AML-193 (cell line): ENCODE results near the gene RPS6KC1.
"Not testable (repeated sequence)": the region's sequence is repeated elsewhere in the genome, so short reads cannot be mapped to it uniquely, and the experiment has no call there.

ENCODE experiments used
- DNase-seq, 2 experiments: peaks; one replicate each; lab custom pipeline; 2025; lab: John Stamatoyannopoulos, UW

RPS6KC1 gene

DNA sequence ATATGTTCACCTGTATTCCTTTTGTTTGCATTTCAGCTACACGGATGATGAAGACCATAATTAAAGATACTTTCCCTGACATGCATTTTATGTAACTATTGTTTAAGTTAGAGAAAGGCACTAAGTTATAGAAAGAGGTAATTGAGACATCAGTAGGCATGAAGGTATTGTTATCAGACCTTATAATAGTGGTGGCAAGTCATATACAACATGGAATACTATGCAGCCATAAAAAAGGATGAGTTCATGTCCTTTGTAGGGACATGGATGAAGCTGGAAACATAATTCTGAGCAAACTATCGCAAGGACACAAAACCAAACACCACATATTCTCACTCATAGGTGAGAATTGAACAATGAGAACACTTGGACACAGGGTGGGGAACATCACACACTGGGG lies 109.4 kb downstream of the RPS6KC1 start:
- not testable (repeated sequence) for DNase-seq

DNA sequence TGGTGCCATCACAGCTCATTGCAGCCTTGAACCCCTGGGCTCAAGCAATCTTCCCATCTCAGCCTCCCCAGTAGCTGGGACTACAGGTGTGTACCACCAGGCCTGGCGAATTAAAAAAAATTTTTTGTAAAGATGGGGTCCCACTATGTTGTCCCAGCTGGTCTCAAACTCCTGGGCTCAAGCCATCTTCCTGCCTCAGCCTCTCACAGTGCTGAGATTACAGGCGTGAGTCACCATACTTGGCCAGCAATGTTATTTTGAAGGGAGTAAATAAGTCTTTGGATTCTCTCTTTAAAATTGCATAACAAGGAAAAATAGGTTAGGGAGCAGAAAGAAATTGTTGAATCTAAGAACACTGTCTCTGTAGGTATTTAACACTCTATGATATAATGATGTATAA lies 111.3 kb downstream of the RPS6KC1 start:
- no peak for DNase-seq

DNA sequence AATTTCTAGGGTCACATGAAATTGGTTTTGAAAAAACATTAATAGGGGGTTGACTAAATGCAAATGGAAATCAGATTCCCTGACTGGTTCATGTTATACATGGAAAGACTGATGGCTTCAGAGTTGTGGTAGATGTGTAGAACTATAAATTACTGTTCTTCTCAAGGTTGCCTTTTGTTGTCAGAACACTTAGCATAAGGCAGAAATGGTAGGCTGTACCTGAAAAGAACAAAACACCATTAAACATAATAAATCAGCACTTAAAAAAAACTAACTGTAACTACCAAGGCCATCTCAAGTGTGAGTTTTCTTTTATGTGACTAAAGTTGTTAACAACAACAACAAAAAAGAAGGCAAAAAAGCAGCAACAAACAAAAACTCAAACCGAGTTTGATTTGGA lies 111.8 kb downstream of the RPS6KC1 start:
- DNase-seq = no peak

DNA sequence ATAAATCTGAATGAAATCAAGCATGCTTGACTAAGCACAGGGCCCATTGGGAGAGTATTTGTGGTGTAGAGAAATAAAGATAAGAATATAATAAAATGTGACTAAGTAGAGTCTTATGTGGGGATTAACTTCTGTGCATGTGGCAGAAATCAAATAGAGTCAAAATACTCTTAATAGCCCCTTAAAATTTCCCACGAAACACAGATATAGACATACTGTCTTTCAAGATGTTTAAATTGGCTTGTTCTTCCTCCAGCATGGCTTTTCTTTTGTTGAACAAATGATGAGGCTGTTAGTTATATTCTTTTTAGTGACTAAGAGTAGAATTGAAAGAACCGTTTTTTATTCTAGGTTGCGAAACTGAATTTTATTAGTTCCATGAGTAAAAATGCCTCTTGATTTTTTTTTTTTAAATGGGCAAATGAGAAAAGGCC lies 112.3 kb downstream of the RPS6KC1 start:
- DNase-seq = no peak

DNA sequence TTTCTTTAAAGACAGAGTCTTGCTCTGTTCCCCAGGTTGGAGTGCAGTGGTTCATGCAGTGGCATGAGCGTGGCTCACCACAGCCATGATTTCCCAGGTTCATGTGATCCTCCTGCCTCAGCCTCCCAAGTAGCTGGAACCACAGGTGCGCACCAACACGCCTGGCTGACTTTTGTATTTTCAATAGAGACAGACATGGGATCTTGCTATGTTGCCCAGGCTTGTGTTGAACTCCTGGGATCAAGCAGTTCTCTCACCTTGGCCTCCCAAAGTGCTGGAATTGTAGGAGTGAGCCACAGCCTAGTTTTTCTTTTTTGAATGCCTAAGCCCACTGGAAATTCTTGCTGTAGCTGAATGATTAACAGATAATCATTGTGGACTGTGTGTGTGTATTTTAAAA lies 113.5 kb downstream of the RPS6KC1 start:
- no peak for DNase-seq

DNA sequence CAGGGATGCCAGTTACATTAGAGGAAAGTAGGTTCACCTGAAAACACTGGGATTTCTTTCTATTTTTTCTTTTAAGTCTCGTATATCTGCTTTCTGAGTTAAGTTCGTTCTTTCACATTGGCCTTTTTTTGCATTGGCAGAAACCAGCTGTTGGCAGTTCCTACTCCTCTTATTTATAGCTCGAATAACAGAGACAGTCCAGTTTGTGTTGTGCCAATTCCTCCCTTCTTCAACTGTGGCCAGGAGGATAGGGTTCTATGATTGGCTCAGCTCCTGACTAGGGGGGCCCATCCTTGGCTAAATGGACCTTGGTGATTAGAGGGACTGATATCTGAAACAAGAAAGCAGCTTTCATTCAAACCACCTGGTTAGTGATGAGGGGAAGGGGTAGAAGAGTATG lies 115.8 kb downstream of the RPS6KC1 start:
- no peak for DNase-seq

DNA sequence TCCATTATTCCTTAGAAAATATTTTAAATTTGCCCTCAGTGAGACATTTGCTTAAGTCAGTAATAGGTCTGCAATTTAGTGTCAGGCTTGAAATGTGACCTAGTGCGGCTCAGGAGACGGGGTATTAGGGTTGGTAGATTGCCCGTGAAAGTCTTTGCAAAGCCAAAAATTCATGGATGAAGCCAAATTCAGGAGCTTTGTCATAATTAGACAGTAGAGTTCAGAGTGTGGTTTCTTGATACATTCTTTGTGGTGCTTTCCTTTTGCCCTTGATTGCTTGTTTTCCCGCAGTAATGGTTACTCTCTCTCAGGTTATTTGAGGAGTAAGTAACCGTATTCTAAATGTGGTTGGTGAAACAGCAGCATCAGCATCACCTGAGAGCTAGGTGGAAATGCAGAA lies 120.7 kb downstream of the RPS6KC1 start:
- DNase-seq = no peak

DNA sequence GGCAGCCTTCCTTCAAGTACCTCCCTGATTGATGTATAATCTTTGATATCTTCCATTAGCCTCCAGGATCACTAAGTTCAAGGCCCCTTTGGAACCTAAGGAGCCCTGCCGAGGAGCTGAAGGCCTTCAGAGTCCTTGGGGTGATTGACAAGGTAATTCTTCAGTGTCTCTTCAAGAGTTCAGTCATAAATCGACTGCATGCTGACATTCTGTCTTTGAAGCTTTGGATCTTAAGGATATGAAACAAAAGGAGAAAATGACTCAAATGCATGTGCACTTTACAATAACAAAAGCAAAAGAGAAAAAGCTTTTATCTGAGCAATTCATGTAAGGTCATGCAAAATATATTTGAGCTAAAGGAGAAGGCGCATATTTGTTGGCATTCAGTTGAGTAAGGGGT lies 125.3 kb downstream of the RPS6KC1 start:
- no peak for DNase-seq

DNA sequence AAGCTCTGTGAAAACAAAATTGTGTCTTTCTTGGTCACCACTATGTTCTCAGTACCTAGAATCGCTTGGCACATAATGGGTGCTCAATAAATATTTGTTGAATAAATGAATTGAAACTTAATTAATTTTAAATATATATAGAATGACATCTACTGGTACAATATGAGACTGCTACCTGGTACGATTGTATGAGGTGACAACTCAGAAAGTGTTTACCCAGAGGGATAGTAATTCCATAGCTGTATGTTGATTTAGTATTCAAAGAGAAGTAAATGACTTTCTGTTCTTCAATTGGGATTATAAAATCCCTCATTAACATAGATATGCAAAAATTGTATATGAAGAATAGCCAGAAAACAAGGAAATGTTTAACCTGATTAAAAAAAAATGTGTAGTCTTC lies 128.7 kb downstream of the RPS6KC1 start:
- DNase-seq = no peak

DNA sequence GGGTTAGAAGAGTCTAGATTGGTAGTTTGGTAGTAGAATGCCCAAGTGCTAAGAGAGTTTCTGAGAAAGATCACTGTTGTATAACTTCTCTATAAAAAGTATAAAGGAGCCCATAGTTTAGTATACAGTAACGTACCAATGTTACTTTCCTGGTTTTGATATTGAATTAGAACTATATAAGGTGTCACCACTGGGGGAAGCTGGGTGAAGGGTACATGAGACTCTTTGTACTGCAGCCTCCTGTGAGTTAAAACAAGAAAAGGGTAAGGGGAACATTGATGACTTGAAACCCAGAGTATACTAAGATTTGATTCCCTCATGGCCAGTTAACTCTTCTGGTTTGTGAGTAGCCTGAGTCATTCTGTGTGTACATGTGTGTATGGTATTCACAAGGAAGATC lies 129.8 kb downstream of the RPS6KC1 start:
- DNase-seq = no peak

DNA sequence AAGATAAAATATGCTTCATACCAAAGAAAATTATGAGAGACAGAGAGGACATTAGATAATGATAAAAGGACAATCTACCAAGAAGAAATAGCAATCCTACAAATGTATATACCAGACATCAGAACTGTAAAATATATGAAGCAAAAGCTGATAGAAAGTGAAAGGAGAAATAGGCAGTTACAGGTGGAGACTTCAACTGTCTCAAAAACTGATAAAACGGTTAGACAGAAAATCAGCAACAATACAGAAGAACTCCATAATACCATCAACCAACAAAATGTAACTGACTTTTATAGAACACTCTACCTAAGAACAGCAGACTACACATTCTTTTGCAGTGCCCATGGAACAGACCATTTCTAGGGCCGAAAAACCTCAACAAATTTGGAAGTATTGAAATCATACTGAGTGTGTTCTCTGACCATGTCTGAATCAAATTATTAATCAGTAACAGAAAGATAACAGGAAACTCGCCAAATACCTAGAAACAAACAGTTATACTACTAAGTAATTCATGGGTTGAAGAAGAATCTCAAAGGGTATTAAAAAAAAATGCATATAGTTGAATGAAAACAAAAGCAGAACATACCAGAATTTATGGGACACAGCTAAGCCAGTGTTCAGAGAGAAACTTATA lies 132.1 kb downstream of the RPS6KC1 start:
- no peak for DNase-seq

DNA sequence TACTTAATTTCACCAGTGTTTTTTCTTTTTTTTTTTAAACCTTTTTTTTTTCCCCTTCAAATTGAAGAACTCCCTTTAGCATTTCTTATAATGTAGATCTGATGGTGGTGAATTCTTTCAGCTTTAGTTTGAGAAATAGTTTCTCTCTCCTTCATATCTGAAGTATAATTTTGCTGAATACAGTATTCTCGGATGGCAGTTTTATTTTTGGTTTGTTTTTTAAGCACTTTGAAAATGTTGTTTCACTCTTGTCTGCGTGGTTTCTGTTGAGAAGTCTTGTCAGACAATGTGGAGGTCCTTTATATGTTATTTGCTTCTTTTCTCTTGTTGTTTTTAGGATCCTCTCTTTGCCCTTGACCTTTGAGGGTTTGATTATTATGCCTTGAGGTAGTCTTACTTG lies 135.1 kb downstream of the RPS6KC1 start:
- no peak for DNase-seq

DNA sequence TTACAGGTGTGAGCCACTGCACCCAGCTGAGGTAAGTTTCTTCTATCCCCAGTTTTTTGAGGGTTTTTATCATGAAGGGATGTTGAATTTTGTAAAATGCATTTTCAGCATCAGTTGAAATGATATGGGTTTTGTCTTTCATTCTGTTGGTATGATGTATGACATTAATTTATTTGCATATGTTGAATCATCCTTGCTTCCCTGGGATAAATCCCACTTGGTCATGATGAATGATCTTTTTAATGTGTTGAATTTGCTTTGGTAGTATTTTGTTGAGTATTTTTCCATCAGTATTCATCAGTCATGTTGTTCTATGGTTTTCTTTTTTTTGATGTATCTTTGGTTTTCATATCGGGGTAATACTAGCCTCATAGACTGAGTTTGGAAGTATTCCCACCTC lies 141.0 kb downstream of the RPS6KC1 start:
- DNase-seq = no peak

DNA sequence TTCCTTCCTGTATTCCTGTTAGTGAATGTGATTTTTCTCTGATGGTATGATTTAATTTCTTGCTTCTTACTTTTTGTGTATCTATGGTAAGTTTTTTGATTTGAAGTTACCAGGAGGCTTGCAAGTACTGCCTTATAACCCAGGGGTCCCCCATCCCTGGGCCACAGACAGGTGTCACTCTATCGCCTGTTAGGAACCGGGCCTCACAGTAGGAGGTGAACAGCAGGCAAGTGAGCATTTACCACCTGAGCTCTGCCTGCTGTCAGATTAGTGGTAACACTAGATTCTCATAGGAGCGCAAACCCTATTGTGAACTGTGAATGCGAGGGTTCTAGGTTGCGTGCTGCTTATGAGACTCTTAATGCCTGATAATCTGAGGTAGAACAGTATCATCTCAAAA lies 143.3 kb downstream of the RPS6KC1 start:
- no peak for DNase-seq

DNA sequence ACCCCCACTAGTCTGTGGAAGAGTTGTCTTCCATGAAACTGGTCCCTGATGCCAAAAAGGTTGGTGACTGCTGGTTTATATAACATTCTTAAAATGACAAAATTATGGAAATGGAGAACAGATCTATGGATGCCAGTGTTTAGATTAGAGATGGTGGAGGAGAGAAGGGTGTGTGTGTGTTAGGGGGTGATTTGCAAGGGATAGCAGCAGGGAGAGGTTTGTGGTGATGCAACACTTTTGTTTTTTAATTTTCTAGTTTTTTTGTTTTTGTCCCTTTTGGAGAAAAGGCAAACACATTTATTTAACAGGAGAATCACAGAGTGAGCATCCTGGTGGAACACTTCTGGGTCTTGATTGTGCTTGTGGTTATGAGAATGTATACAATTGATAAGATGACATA lies 143.8 kb downstream of the RPS6KC1 start:
- DNase-seq = no peak

DNA sequence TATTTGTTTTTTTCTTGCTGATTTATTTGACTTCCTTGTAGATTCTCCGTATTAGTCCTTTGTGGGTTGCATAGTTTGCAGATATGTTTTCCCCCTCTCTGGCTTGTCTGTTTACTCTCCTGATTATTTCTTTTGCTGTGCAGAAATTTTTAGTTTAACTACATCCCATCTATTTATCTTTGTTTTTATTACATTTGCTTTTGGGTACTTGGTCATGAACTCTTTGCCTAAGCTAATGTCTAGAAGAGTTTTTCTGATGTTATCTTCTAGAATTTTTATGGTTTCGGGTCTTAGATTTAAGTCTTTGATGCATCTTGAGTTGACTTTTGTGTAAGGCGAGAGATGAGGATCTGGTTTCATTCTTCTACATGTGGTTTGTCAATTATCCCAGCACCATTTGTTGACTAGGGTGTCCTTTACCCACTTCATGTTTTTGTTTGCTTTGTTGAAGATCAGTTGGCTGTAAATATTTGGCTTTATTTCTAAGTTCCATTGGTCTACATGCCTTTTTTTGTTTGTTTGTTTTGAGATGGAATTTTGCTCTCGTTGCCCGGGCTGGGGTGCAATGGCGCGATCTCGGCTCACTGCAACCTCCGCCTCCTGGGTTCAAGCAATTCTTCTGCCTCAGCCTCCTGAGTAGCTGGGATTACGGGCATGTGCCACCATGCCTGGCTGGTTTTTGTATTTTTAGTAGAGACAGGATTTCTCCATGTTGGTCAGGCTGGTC lies 145.4 kb downstream of the RPS6KC1 start:
- not testable (repeated sequence) for DNase-seq

DNA sequence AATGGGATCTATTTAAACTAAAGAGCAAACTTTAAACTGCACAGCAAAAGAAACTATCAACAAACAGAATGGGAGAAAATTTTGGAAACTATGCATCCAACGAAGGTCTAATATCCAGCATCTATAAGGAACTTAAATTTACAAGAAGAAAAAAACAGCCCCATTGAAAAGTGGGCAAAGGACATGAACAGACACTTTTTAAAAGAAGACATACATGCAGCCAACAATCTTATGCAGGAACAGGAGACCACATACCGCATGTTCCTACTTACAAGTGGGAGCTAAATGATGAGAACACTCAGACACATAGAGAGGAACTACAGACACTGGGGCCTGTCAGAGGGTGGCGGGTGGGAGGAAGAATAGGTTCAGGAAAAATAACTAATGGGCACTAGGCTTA lies 149.6 kb downstream of the RPS6KC1 start:
- no peak for DNase-seq

DNA sequence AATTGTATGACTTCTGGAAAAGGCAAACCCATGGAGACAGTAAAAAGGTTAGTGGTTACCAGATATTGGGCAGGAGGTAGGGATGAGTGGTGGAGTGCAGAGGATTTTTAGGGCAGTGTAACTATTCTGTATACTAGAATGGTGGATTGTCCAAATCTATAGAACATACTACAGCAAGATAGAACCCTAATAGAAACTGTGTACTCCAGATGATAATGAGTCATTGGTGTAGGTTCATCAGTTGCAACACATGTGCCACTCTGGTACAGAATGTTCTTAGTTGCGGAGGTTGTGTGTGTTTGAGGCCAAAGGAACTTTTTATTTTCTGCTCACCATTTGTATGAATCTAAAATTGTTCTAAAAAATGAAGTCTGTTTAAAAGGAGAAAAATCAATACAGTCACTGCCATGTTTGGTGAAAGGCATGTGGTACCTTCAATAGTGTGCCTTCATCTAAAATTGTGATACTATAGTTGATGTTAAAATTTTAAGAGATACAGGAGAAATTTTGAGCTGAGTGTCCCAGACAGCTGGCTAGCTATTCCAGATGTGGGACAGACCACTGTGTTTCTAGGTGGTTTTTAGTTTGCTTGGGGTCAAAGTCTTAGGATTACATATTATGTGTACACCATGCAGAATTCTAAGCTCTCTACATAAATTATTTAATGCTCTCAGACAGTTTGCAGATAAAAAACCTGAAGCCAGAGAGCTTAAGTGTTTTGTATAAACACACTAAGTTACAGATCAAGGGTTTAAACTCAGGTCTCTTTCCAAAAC lies 150.5 kb downstream of the RPS6KC1 start:
- no peak for DNase-seq

DNA sequence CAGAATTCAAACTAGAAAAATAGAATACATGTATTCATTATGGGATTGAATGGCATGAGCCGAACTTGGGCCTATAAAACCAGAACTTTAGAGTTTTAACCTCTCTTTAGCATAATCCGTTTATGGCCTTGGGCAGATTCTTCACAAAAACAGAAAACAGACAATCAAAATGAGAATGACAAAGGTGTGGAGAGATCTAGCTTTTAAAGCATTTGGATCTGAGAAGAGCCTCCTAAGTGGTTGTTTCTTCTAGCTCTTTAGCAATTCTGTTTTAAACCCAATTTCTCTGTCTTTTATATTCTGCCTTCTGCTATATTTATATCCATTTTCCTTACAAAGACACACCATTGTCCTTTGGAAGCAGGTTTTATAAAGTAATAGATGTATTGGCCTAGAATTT lies 160.2 kb downstream of the RPS6KC1 start:
- no peak for DNase-seq

DNA sequence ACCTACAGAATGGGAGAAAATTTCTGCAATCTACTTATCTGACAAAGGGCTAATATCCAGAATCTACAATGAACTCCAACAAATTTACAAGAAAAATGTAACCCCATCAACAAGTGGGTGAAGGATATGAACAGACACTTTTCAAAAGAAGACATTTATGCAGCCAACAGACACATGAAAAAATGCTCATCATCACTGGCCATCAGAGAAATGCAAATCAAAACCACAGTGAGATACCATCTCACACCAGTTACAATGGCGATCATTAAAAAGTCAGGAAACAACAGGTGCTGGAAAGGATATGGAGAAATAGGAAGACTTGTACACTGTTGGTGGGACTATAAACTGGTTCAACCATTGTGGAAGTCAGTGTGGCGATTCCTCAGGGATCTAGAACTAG lies 168.0 kb downstream of the RPS6KC1 start:
- not testable (repeated sequence) for DNase-seq

DNA sequence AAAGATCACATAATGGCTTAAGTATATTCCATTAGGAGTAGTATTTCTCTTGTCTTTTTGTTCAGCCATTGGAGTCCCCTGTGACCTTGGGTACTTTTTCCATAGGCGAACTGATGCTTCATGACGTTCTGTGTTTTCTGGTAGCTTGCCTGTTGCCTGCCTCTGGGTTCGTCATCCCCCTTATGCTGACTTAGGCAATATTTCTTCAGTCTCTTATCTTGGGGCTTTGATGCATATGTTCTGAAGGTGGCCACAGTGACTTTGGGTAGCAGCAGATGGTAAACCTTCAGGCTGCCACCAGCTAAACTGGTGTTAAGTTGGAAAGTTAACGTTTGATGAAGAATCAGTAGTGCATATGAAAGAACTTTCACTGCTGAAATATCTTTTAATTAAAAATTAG lies 170.2 kb downstream of the RPS6KC1 start:
- DNase-seq = no peak

DNA sequence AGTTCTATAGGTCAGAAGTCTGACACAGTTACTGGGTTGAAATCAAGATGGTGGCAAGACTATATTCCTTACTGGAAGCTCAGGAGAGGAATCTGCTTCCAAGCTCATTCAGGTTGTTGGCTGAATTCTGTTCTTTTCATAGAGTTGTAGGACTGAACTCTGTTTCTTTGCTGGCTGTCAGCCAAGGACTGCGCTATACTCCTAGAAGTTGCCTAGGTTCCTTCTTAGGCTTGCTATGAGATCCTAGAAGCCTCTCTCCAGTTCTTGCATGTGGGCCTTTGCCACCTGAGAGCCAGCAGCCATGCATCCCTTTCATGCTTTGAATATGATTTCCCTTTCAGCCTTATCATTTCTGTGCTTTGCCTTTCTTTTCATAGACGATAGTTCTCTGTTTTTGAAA lies 176.4 kb downstream of the RPS6KC1 start:
- no peak for DNase-seq

DNA sequence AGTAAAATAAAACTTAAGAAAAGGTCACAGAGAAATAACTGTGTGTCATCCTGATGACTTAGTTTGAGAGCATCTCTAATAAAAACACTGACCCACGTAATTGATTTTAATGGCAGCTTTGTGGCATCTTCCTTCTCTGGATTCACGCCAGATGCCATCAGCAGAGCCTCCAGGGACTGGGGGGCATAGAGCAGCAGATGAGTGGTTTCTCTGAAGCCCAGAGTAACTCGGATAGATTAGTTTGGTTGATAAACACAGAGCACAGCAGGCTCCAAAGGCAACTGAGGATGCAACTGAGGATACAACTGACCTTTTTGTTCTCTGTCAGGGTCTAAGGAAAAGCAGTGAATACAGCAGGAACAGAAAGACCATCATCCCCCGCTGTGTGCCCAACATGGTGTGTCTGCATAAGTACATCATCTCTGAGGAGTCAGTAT lies 180.8 kb downstream of the RPS6KC1 start:
- no peak for DNase-seq
